Transverse colon (tissue), 4 donors: ENCODE results near the gene MPRIP. TPM values are rescaled to one million over a fixed set of nuclear protein-coding genes. Genes with fewer than 3 reads are reported as not detected.

Source experiments
- DNase-seq: peaks from one replicate; pipeline ENCODE4 v3.0.0-alpha.2; 2019
- H3K27ac ChIP-seq, 4 donors: fragments of 200-600 bp; sonication (generic); 2 replicates each; pipeline ENCODE4 v1.5.1; 2016 to 2018; ENCODE audit warnings: inconsistent platforms in 4 of 4
- H3K27me3 ChIP-seq: fragments of 200-600 bp; sonication (generic); 2 replicates; pipeline ENCODE4 v1.5.1; 2017; ENCODE audit warnings: inconsistent platforms
- H3K36me3 ChIP-seq, 4 donors: fragments of 200-600 bp; sonication (generic); 2 replicates each; pipeline ENCODE4 v1.5.1; 2017 to 2019; ENCODE audit warnings: inconsistent platforms in 4 of 4
- H3K4me1 ChIP-seq, 4 donors: fragments of 200-600 bp; sonication (generic); 2 replicates each; pipeline ENCODE4 v1.5.1; 2017 to 2020; ENCODE audit warnings: inconsistent platforms in 4 of 4
- H3K4me3 ChIP-seq, 4 donors: fragments of 200-600 bp; sonication (generic); 1 replicate in 1 of 4; 2 replicates in 3 of 4; pipeline versions ENCODE4 v1.5.1 to v1.6.1; 2017 to 2019; ENCODE audit warnings: inconsistent platforms in 4 of 4
- H3K9me3 ChIP-seq, 2 donors: fragments of 200-600 bp; sonication (generic); 2 replicates each; pipeline ENCODE4 v1.5.1; 2017 to 2019; ENCODE audit warnings: inconsistent platforms in 2 of 2
- EP300 ChIP-seq: sonication (generic); formaldehyde crosslinking; IDR thresholded peaks from one replicate; pipeline ENCODE4 v1.6.1; 2017; ENCODE audit warnings: antibody characterized with exemption, low read depth
- POLR2A ChIP-seq: fragments of 450-650 bp; IDR thresholded peaks from one replicate; pipeline ENCODE4 v1.6.1; 2016; ENCODE audit warnings: antibody characterized with exemption, mild to moderate bottlenecking, moderate library complexity
- POLR2AphosphoS5 ChIP-seq, 3 donors: sonication (generic); formaldehyde crosslinking; IDR thresholded peaks; one replicate each; pipeline ENCODE4 v1.6.1; 2016; ENCODE audit warnings: antibody characterized with exemption in 3 of 3
- WGBS, 2 donors: methylation state at CpG; one replicate each; pipeline ENCODE4 v1.1.5; 2018; ENCODE audit warnings: low coverage in 1 of 2; 5-methylcytosine and 5-hydroxymethylcytosine counted together
- in situ Hi-C, 4 donors: fragments of 200-750 bp; cut with MboI; loops; one replicate each; pipeline versions ENCODE4 v1.15.0 to v1.15.1; 2017; ENCODE audit warnings: low sequenced_read_pairs in 3 of 4, low pct_ligation_motif_present in 1 of 4, low pct_unique_long_range_greater_than_20kb in 1 of 4
- intact Hi-C: fragments of 100-400 bp; cut with DNase I; formaldehyde crosslinking; loops from one replicate; pipeline ENCODE4 v1.15.1; 2023; ENCODE audit warnings: low total_unique reads
- small RNA-seq, 4 donors: library from RNA; depleted of rRNA; stranded (forward); fragments of <200 nt; gene quantifications; one replicate each; pipeline ENCODE3, GENCODE V24; 2016
- total RNA-seq, 4 donors: library from RNA; depleted of rRNA; stranded (reverse); fragments of >200 nt; gene quantifications; one replicate each; pipeline ENCODE4 v1.1.0, GENCODE V29; 2016
- TF ChIP-seq, protein P1 (sequence below), 5 experiments: fragments of 200-600 bp in 3 of 5; fragments of 450-650 bp in 2 of 5; sonication (generic) in 3 of 5; IDR thresholded peaks; 1 replicate in 2 of 5; 2 replicates in 3 of 5; pipeline ENCODE4 v1.5.1; 2016 to 2017; ENCODE audit warnings: antibody characterized with exemption in 5 of 5, inconsistent platforms in 3 of 5, mild to moderate bottlenecking in 2 of 5, moderate library complexity in 1 of 5

MPRIP gene
- total RNA-seq, 4 donors from 2014 or later, result 124 to 368 (median 158) TPM

DNA sequence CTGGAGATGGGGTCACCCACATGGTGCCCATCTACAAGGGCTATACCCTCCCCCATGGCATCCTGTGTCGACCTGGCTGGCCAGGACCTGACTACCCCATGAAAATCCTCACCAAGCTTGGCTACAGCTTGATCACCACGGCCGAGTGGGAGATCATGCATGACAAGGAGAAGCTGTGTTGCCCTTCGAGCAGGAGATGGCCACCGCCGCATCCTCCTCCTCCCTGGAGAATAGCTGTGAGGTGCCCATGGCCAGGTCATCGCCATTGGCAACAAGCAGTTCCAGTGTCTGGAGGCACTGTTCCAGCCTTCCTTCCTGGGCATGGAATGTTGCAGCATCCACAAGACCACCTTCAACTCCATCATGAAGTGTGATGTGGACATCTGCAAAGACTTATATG, 200.0 kb downstream of the MPRIP start:
- H3K4me3 ChIP-seq, result no peak overlapping the region
- no peaks in the 10 kb centered on the region for H3K9me3 ChIP-seq
- peaks cover 0 to 10% (median 6%) of the 10 kb centered on the region in 4 donors for H3K4me1 ChIP-seq
- no peak overlapping the region for H3K27ac ChIP-seq
- TF ChIP-seq POLR2AphosphoS5 (IDR thresholded peaks at IDR 0.05) (no peak), POLR2A (no peak), EP300 (no peak)
- TF ChIP-seq, protein P1, sequence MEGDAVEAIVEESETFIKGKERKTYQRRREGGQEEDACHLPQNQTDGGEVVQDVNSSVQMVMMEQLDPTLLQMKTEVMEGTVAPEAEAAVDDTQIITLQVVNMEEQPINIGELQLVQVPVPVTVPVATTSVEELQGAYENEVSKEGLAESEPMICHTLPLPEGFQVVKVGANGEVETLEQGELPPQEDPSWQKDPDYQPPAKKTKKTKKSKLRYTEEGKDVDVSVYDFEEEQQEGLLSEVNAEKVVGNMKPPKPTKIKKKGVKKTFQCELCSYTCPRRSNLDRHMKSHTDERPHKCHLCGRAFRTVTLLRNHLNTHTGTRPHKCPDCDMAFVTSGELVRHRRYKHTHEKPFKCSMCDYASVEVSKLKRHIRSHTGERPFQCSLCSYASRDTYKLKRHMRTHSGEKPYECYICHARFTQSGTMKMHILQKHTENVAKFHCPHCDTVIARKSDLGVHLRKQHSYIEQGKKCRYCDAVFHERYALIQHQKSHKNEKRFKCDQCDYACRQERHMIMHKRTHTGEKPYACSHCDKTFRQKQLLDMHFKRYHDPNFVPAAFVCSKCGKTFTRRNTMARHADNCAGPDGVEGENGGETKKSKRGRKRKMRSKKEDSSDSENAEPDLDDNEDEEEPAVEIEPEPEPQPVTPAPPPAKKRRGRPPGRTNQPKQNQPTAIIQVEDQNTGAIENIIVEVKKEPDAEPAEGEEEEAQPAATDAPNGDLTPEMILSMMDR (IDR thresholded peaks at IDR 0.05), result no peak
- in situ Hi-C loops (no loop called here), intact Hi-C loops (no loop called here)
- no peaks in the 10 kb centered on the region for H3K27me3 ChIP-seq
- WGBS, 2 donors, result 94% methylated on average over 7 of the region's 7 CpGs; no CpG with 5 or more reads in 1 of the 2 donors
- peaks cover 0 to 18% (median 7%) of the 10 kb centered on the region in 4 donors for H3K36me3 ChIP-seq
- no peak for DNase-seq

Small RNA genes lying within 50 kb of the gene (small RNA-seq; reads per million reads assigned to genes)
- gene RNU6-767P, result 0 reads per million in 4 donors

Other genes starting within 250 kb of the MPRIP start
- gene TNFRSF13B, start 70.3 kb upstream of the MPRIP start, total RNA-seq, result 1 to 10 TPM in 1 of 4 donors, not detected in 3; 9.2 TPM
- gene PLD6, start 163.9 kb downstream of the MPRIP start, total RNA-seq, result 1 to 10 TPM in 2 of 4 donors, under 1 TPM in 1, not detected in 1; 0.75 to 3.2 (median 1.4) TPM
- gene FLCN, start 194.7 kb downstream of the MPRIP start, total RNA-seq, result 100 to 1,000 TPM in 1 of 4 donors, 10 to 100 TPM in 3; 43.0 to 560 (median 81.1) TPM
- 10 to 100 TPM; 28.9 to 78.2 (median 60.0) TPM for gene COPS3, start 238.8 kb downstream of the MPRIP start, total RNA-seq